DMS 273 (cell line): Measurements from ENCODE around the gene GAREM2.

Experiments
- DNase-seq: peaks from one replicate; lab custom pipeline; 2025; ENCODE audit not compliant: unreplicated experiment; lab: John Stamatoyannopoulos, UW

Gene GAREM2

GRCh38 chr2:26230806-26231205, 57.9 kb downstream of the GAREM2 start:
- DNase-seq, result no peak

- no peak for DNase-seq
Measured at GRCh38 chr2:26235089-26235488, 62.2 kb downstream of the GAREM2 start.

GRCh38 chr2:26237868-26238267, 65.0 kb downstream of the GAREM2 start:
- no peak for DNase-seq

GRCh38 chr2:26238311-26238958, 65.5 kb downstream of the GAREM2 start:
- DNase-seq, result no peak
